Lower leg skin (tissue), 4 donors: ENCODE results near the gene XYLT1. TPM values are rescaled to one million over a fixed set of nuclear protein-coding genes. Genes with fewer than 3 reads are reported as not detected.

Experiments
- DNase-seq, 2 donors: peaks; one replicate each; pipeline ENCODE4 v3.0.0-alpha.2; 2019; ENCODE audit warnings: low spot score in 2 of 2
- H3K4me3 ChIP-seq: fragments of 200-600 bp; sonication (generic); 2 replicates; pipeline ENCODE4 v1.5.1; 2017; ENCODE audit warnings: mild to moderate bottlenecking, low read depth; ENCODE audit not compliant: poor library complexity, severe bottlenecking
- CTCF ChIP-seq, 3 donors: fragments of 450-650 bp; IDR thresholded peaks; one replicate each; pipeline ENCODE4 v1.5.1; 2016; ENCODE audit warnings: antibody characterized with exemption in 3 of 3, mild to moderate bottlenecking in 3 of 3, moderate library complexity in 2 of 3
- POLR2A ChIP-seq, 2 donors: fragments of 450-650 bp; IDR thresholded peaks; one replicate each; pipeline ENCODE4 v1.6.1; 2016 to 2017; ENCODE audit warnings: antibody characterized with exemption in 2 of 2, mild to moderate bottlenecking in 1 of 2, moderate library complexity in 1 of 2
- WGBS, 2 donors: methylation state at CpG; one replicate each; pipeline ENCODE4 v1.1.5; 2018; 5-methylcytosine and 5-hydroxymethylcytosine counted together
- intact Hi-C: fragments of 100-400 bp; cut with DNase I; formaldehyde crosslinking; loops from one replicate; pipeline ENCODE4 v1.15.0; 2023; ENCODE audit warnings: low total_unique reads
- total RNA-seq, 4 donors: library from RNA; depleted of rRNA; stranded (reverse); fragments of >200 nt; gene quantifications; one replicate each; pipeline ENCODE4 v1.1.0, GENCODE V29; 2016

The XYLT1 gene
- total RNA-seq, 4 donors from 2014 or later, result 17.2 to 20.3 (median 19.7) TPM

GRCh38 chr16:17504050-17504449, 33.3 kb upstream of the XYLT1 start:
- TF ChIP-seq POLR2A (IDR thresholded peaks at IDR 0.05) (no peak), CTCF (IDR thresholded peaks at IDR 0.05) (no peak)
- 73 to 83% methylated on average over 2 of the region's 2 CpGs for WGBS, 2 donors
- no peak for DNase-seq

GRCh38 chr16:17503331-17503730, 32.6 kb upstream of the XYLT1 start:
- TF ChIP-seq CTCF (IDR thresholded peaks at IDR 0.05), result no peak
- no peak for TF ChIP-seq POLR2A (IDR thresholded peaks at IDR 0.05)

More at GRCh38 chr16:17504050-17504449, 33.3 kb upstream of the XYLT1 start:
- H3K4me3 ChIP-seq, result no peak overlapping the region
- intact Hi-C loops, result no loop called here

GRCh38 chr16:17501321-17501720, 30.6 kb upstream of the XYLT1 start:
- no peak for DNase-seq
- WGBS, 2 donors, result 82 to 84% methylated on average over 9 of the region's 9 CpGs
- intact Hi-C loops, result no loop called here
- no peak for TF ChIP-seq CTCF (IDR thresholded peaks at IDR 0.05)
- no peak for TF ChIP-seq POLR2A (IDR thresholded peaks at IDR 0.05)
- H3K4me3 ChIP-seq, result no peak overlapping the region

More at GRCh38 chr16:17503331-17503730, 32.6 kb upstream of the XYLT1 start:
- 75 to 78% methylated on average over 5 of the region's 5 CpGs for WGBS, 2 donors
- DNase-seq, result no peak
- H3K4me3 ChIP-seq, result no peak overlapping the region
- intact Hi-C loops, result no loop called here

- WGBS, 2 donors, result 44 to 61% methylated on average over 2 of the region's 2 CpGs
- intact Hi-C loops, result no loop called here
- no peak for DNase-seq
- H3K4me3 ChIP-seq, result no peak overlapping the region
- TF ChIP-seq CTCF (IDR thresholded peaks at IDR 0.05) (no peak), POLR2A (IDR thresholded peaks at IDR 0.05) (no peak)
These were observed 28.6 kb upstream of the XYLT1 start for GRCh38 chr16:17499223-17499902.

GRCh38 chr16:17497648-17498047, 26.9 kb upstream of the XYLT1 start:
- WGBS, 2 donors, result 65 to 79% methylated on average over 3 of the region's 3 CpGs
- H3K4me3 ChIP-seq, result no peak overlapping the region
- DNase-seq, result peak in 1 of 2 donors; percentile 42
- intact Hi-C loops, result no loop called here
- TF ChIP-seq POLR2A (IDR thresholded peaks at IDR 0.05), result no peak

GRCh38 chr16:17496891-17497290, 26.1 kb upstream of the XYLT1 start:
- intact Hi-C loops, result no loop called here
- H3K4me3 ChIP-seq, result no peak overlapping the region

More at GRCh38 chr16:17496891-17497290, 26.1 kb upstream of the XYLT1 start:
- no peak for DNase-seq
- TF ChIP-seq POLR2A (IDR thresholded peaks at IDR 0.05) (no peak), CTCF (IDR thresholded peaks at IDR 0.05) (no peak)
